Adrenal gland (tissue), 12 donors: ENCODE data around the gene KDM2A. TPM values are rescaled to one million over a fixed set of nuclear protein-coding genes. Genes with fewer than 3 reads are reported as not detected.
"Not testable (repeated sequence)": the region's sequence is repeated elsewhere in the genome, so short reads cannot be mapped to it uniquely, and the experiment has no call there.

Source experiments
- DNase-seq, 7 donors: peaks; one replicate each; pipeline ENCODE4 v3.0.0-alpha.2; 2019 to 2020
- H3K27ac ChIP-seq, 5 donors: fragments of 200-600 bp; sonication (generic) in 4 of 5; 1 replicate in 3 of 5; 2 replicates in 2 of 5; pipeline versions ENCODE4 v1.5.1 to v1.8.0; 2016 to 2020; ENCODE audit warnings: mild to moderate bottlenecking in 1 of 5
- H3K27me3 ChIP-seq: fragments of 200-600 bp; 2 replicates; pipeline ENCODE4 v1.8.0; 2021
- H3K36me3 ChIP-seq, 2 donors: fragments of 200-600 bp; replicated peaks in 1 of 2; 1 replicate in 1 of 2; 2 replicates in 1 of 2; pipeline versions ENCODE4 v1.5.1 to v1.8.0; 2018 to 2022
- H3K4me1 ChIP-seq, 2 donors: fragments of 200-600 bp; replicated peaks in 1 of 2; 1 replicate in 1 of 2; 2 replicates in 1 of 2; pipeline versions ENCODE4 v1.5.1 to v1.8.0; 2018 to 2021
- H3K4me3 ChIP-seq, 4 donors: fragments of 200-600 bp; sonication (generic) in 3 of 4; one replicate each; pipeline ENCODE4 v1.5.1; 2016 to 2018
- H3K9me3 ChIP-seq, 3 donors: fragments of 200-600 bp; sonication (generic) in 1 of 3; replicated peaks in 1 of 3; 1 replicate in 2 of 3; 2 replicates in 1 of 3; pipeline versions ENCODE4 v1.5.1 to v1.8.0; 2016 to 2021
- POLR2A ChIP-seq, 2 donors: fragments of 450-650 bp; IDR thresholded peaks; one replicate each; pipeline ENCODE4 v1.6.1; 2017; ENCODE audit warnings: antibody characterized with exemption in 2 of 2, mild to moderate bottlenecking in 2 of 2, moderate library complexity in 1 of 2
- WGBS, 4 donors: extraction: QIAGEN DNeasy Blood & Tissue Kit in 2 of 4; methylation state at CpG; one replicate each; pipeline versions ENCODE4 v1.1.5 to v1.1.7; 2013 to 2017; 5-methylcytosine and 5-hydroxymethylcytosine counted together
- intact Hi-C, 2 donors: fragments of 100-400 bp; cut with DNase I; formaldehyde crosslinking; loops; one replicate each; pipeline versions ENCODE4 v1.14.1 to v1.15.0; 2022 to 2023
- polyA plus RNA-seq, 3 donors: library from polyadenylated mRNA; stranded (reverse); fragments of 200-250 nt in 2 of 3; fragments of 350-450 nt in 1 of 3; fragmentation: Illumina TruSeq in 1 of 3; extraction: RNeasy Lipid Tissue Mini Kit (QIAGEN cat#74804) in 1 of 3; gene quantifications; one replicate each; pipeline ENCODE4 v1.2.3, GENCODE V29; 2013 to 2014
- total RNA-seq, 9 donors: library from RNA; depleted of rRNA in 4 of 9; stranded (reverse); fragments of >200 nt in 4 of 9; fragments of 120-200 nt in 1 of 9; fragmentation: NEBNext Ultra II Directional in 1 of 9; extraction: Animal tissue kit (Norgen Biotek cat#: 25700) in 1 of 9; gene quantifications; one replicate each; pipeline versions ENCODE4 v1.1.0 to v1.2.4, GENCODE V29; 2013 to 2023
- TF ChIP-seq, protein P1 (sequence below), 6 experiments: fragments of 450-650 bp in 4 of 6; fragments of 200-600 bp in 2 of 6; sonication (generic) in 1 of 6; IDR thresholded peaks; 1 replicate in 5 of 6; 2 replicates in 1 of 6; pipeline versions ENCODE4 v1.5.1 to v1.8.0; 2016 to 2021; ENCODE audit warnings: antibody characterized with exemption in 6 of 6, mild to moderate bottlenecking in 2 of 6, moderate library complexity in 1 of 6
- donor health status: healthy with polysubstance abuse.
- donor health status: Bipolar disorder and iron deficiency.
- donor health status: DM: yes; HTN: yes; CAD: no.
- donor health status: DM: no; HTN: no; CAD: no.
- donor health status: DM: no; HTN: no; CAD: no.
- donor health status: DM: yes; HTN: yes; CAD: no.

Gene KDM2A
- total and polyA plus RNA-seq, 12 donors: 30.6 to 65.3 (median 45.7) TPM

DNA sequence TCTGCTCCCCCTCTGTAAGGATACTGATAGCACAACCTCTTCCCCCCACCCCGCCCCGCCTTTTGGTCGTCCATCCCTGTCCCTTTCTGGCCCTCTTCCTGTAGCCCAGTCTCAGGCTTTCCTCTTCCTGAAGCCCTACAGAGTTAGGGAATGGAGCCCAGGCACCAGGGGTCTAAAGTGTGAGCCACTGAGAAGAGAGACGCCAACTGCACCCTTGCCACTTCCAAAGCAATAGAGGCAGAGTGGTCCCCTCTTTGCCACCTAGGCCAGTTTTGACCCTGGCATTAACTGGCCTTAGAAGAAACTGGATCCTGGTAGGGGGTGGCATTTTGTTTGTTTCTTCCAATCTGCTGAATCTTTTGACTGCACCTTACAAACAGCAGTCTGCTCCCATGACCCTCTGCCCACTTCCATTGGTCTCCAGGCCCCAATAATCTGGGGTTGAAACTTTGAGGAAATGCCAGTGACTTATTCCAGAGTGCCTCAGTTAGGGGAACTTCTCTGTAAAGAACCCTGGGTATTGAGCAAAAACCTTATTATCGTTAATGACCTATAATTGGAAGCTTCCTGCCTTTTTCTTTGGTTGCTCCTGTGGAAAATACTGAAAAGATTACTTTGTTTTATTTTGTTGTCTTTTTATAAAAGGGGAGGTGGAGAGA is 137.5 kb downstream of the KDM2A start:
- H3K9me3 ChIP-seq: no peaks in the 10 kb centered on the region
- H3K4me1 ChIP-seq: peaks cover 0 to 9% of the 10 kb centered on the region in 2 donors
- DNase-seq: peak in 2 of 7 donors; percentile 0 to 48
- no peak overlapping the region for H3K4me3 ChIP-seq
- TF ChIP-seq POLR2A (IDR thresholded peaks at IDR 0.05): no peak
- TF ChIP-seq, protein P1, sequence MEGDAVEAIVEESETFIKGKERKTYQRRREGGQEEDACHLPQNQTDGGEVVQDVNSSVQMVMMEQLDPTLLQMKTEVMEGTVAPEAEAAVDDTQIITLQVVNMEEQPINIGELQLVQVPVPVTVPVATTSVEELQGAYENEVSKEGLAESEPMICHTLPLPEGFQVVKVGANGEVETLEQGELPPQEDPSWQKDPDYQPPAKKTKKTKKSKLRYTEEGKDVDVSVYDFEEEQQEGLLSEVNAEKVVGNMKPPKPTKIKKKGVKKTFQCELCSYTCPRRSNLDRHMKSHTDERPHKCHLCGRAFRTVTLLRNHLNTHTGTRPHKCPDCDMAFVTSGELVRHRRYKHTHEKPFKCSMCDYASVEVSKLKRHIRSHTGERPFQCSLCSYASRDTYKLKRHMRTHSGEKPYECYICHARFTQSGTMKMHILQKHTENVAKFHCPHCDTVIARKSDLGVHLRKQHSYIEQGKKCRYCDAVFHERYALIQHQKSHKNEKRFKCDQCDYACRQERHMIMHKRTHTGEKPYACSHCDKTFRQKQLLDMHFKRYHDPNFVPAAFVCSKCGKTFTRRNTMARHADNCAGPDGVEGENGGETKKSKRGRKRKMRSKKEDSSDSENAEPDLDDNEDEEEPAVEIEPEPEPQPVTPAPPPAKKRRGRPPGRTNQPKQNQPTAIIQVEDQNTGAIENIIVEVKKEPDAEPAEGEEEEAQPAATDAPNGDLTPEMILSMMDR (IDR thresholded peaks at IDR 0.05): no peak
- H3K27ac ChIP-seq: no peak overlapping the region
- peaks cover 0 to 56% of the 10 kb centered on the region in 2 donors for H3K36me3 ChIP-seq
- WGBS, 4 donors: 76 to 84% (median 77%) methylated on average over 5 of the region's 5 CpGs
- no peaks in the 10 kb centered on the region for H3K27me3 ChIP-seq
- intact Hi-C loops: no loop called here

DNA sequence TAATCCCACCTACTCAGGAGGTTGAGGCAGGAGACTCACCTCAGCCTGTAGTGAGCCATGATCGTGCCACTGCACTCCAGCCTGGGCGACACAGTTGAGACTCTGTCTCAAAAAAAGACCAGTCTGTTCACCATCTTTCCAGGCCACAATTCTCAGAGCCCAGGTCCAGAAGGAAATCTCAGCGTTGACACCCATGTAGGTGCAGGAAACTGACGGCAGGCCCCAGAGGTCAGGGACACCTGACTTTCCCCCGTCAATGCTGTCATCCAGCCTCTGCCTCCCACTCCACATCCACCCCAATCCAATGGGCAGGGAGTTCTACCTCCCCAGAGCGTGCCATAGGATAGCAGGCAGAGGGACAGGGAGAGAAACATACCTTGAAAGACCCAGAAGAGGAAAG is 141.3 kb downstream of the KDM2A start:
- Histone ChIP-seq H3K27ac (no peak overlapping the region), H3K36me3 (peaks cover 0 to 18% of the 10 kb centered on the region in 2 donors), H3K4me3 (no peak overlapping the region), H3K27me3 (no peaks in the 10 kb centered on the region), H3K9me3 (no peaks in the 10 kb centered on the region), H3K4me1 (peaks cover 8 to 27% of the 10 kb centered on the region in 2 donors)
- TF ChIP-seq, protein P1 (IDR thresholded peaks at IDR 0.05): no peak
- no peak for TF ChIP-seq POLR2A (IDR thresholded peaks at IDR 0.05)
- 62 to 76% (median 66%) methylated on average over 6 of the region's 6 CpGs for WGBS, 4 donors
- DNase-seq: peak in 3 of 7 donors; percentile 1 to 14 (median 12)
- intact Hi-C loops: no loop called here

DNA sequence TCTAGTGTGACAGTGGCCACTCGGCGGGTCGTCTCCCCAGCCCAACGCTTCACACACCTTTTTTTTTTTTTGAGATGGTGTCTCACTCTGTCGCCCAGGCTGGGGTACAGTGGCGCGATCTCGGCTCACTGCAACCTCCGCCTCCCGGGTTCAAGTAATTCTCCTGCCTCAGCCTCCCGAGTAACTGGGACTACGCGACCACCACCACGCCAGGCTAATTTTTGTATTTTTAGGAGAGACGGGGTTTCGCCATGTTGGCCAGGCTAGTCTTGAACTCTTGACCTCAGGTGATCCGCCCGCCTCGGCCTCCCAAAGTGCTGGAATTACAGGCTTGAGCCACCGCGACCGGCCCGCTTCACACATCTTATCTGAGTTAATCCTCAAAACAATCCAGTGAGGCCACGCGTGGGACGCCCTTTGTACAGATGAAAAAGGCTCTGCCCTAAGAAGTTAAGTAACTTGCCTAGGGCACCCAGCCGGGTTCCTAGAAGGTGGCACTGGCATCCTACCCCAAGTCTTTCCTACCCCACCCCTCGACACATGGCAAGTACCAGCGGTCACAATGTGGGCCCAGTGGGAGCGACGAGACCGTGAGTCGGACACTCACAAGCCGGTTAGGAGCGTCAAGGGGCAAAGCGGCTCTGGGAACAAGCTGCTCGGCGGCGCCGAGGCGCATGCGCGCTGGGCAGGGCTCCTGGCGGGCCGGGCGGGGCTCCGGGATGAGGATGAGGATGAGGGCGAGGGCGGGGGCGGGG is 142.0 kb downstream of the KDM2A start:
- H3K27me3 ChIP-seq, H3K27ac ChIP-seq, H3K9me3 ChIP-seq, intact Hi-C loops: not testable (repeated sequence)
- Histone ChIP-seq H3K4me1 (peaks cover 12 to 27% of the 10 kb centered on the region in 2 donors), H3K4me3 (peak overlapping the region in 1 of 4 donors; percentile 8), H3K36me3 (peaks cover 0 to 11% of the 10 kb centered on the region in 2 donors)
- WGBS, 4 donors: 33 to 70% (median 47%) methylated on average over 13 to 50 of the region's 50 CpGs
- peak in 5 of 7 donors; percentile 47 to 64 (median 54) for DNase-seq

DNA sequence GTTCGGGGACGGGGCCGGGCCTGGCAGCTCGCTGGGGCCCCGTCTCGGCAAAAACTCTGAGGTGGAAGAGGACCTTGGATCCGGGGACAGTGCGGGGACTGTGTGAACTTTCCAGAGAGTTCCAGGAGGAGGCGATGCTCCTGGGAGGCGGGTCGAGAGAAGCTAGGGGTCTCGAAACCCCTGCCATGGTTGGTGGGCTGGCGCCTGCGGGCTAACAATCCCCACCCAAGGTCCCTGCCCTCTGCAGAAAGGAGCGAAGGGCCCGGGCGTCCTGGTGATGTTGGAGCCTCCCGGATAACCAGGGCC is 142.5 kb downstream of the KDM2A start:
- H3K27ac ChIP-seq: no peak overlapping the region
- intact Hi-C loops: no loop called here
- 14 to 49% (median 24%) methylated on average over 4 to 18 of the region's 18 CpGs for WGBS, 4 donors

More for the DNA sequence above, 142.5 kb downstream of the KDM2A start:
- no peaks in the 10 kb centered on the region for H3K9me3 ChIP-seq
- H3K27me3 ChIP-seq: no peaks in the 10 kb centered on the region
- TF ChIP-seq, protein P1 (IDR thresholded peaks at IDR 0.05): no peak
- TF ChIP-seq POLR2A (IDR thresholded peaks at IDR 0.05): no peak
- no peak for DNase-seq
- peak overlapping the region in 1 of 4 donors; percentile 8 for H3K4me3 ChIP-seq
- peaks cover 12 to 27% of the 10 kb centered on the region in 2 donors for H3K4me1 ChIP-seq
- H3K36me3 ChIP-seq: peaks cover 0 to 6% of the 10 kb centered on the region in 2 donors
